Choroid plexus epithelial cell (primary cell): Measurements from ENCODE around the gene MAGEE1.

ENCODE experiments used
- DNase-seq: peaks from one replicate; pipeline ENCODE4 v3.0.0-alpha.2; 2010; ENCODE audit warnings: low read depth
- H3K4me3 ChIP-seq: 2 replicates; pipeline ENCODE4 v1.5.1; 2011; ENCODE audit warnings: low read depth, mild to moderate bottlenecking, control low read depth, low read length, moderate library complexity
- CTCF ChIP-seq: conservative IDR thresholded peaks from 2 replicates; pipeline ENCODE4 v1.5.1; 2011; ENCODE audit warnings: low read depth, mild to moderate bottlenecking, control low read depth, inconsistent platforms, low read length, moderate library complexity

Gene MAGEE1

GRCh38 chrX:76427560-76428242 is at the start of gene MAGEE1:
MAGEE1 (plus strand) TSS chrX:76427710; CDS start chrX:76427931, 221 bp downstream.
- no peak for TF ChIP-seq CTCF
- DNase-seq: peak; percentile 47
- peak within 1 kb of the TSS; percentile 52 for H3K4me3 ChIP-seq

GRCh38 chrX:76398970-76399369 is 28.5 kb upstream of the MAGEE1 start:
- DNase-seq: no peak
- TF ChIP-seq CTCF: no peak

GRCh38 chrX:76407795-76408194 is 19.7 kb upstream of the MAGEE1 start:
- H3K4me3 ChIP-seq: no peak overlapping the region
- no peak for TF ChIP-seq CTCF
- DNase-seq: no peak

More at GRCh38 chrX:76398970-76399369, 28.5 kb upstream of the MAGEE1 start:
- no peak overlapping the region for H3K4me3 ChIP-seq

- TF ChIP-seq CTCF: no peak
- DNase-seq: peak; percentile 2
- no peak overlapping the region for H3K4me3 ChIP-seq
These were observed 7.3 kb upstream of the MAGEE1 start for GRCh38 chrX:76420237-76420636.

GRCh38 chrX:76428243-76429130 is 977 bp downstream of the MAGEE1 start:
- no peak for DNase-seq
- peak overlapping the region; percentile 52 for H3K4me3 ChIP-seq
- no peak for TF ChIP-seq CTCF

- no peak for TF ChIP-seq CTCF
- no peak for DNase-seq
- no peak overlapping the region for H3K4me3 ChIP-seq
These were observed 5.7 kb downstream of the MAGEE1 start for GRCh38 chrX:76433219-76433618.
